Hepatocyte (in vitro differentiated cells): Measurements from ENCODE around the gene CELA2B.

Source experiments
- CTCF ChIP-seq: fragments of 200-600 bp; sonication (generic); IDR thresholded peaks from 2 replicates; pipeline ENCODE4 v1.5.1; 2016; ENCODE audit warnings: antibody characterized with exemption, mild to moderate bottlenecking; ENCODE audit not compliant: poor library complexity
- EZH2 ChIP-seq: fragments of 200-600 bp; sonication (generic); IDR thresholded peaks from 2 replicates; pipeline ENCODE4 v1.6.1; 2016; ENCODE audit warnings: antibody characterized with exemption, mild to moderate bottlenecking, borderline replicate concordance
- EZH2phosphoT487 ChIP-seq: fragments of 200-600 bp; sonication (generic); IDR thresholded peaks from one replicate; pipeline ENCODE4 v1.6.1; 2018; ENCODE audit warnings: antibody characterized with exemption, mild to moderate bottlenecking, low read depth, moderate library complexity; ENCODE audit not compliant: unreplicated experiment, severe bottlenecking

- no peak for TF ChIP-seq EZH2
- TF ChIP-seq CTCF = no peak
- TF ChIP-seq EZH2phosphoT487 = no peak
Observed at GRCh38 chr1:15465674-15466073, 10.2 kb upstream of the CELA2B start.
